ENCODE results near the gene ASTN1. TPM values are rescaled to one million over a fixed set of nuclear protein-coding genes. Genes with fewer than 3 reads are reported as not detected.

The ASTN1 gene
- total and polyA plus RNA-seq, 9 of the 15 experiments (the other 6 are each of a cell fraction or from before 2014, with no cell fraction given): 0.05 to 0.22 (median 0.18) TPM

DNA sequence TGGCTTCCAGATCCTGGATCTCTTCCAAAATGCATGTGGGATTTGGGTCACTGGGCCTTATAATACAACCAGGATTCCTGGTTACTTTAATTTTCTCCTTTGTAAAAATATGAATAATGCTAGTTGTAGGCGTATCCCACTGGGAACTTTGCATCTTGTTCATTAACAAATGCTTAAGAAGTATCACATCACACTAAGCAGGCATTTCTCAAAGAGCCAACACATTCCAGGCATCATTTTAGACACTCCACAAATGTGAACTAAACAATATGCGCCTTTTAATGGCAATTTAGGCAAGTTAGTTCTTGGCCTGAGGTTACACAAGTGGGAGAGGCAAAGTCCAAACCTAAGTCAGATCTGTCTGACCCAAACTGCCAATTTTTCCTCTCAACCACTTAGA is 22.1 kb upstream of the ASTN1 start:
- ATAC-seq (no peak), DNase-seq (ENCODE audit: extremely low read depth in 1 of 4, low spot score in 3 of 4) (no peak), FAIRE-seq (no peak)
- Histone ChIP-seq H2AFZ (ENCODE audit: low read depth, low read length) (no peak overlapping the region), H3K9me1 (ENCODE audit: control insufficient read depth, insufficient read depth, low read length) (no peaks in the 10 kb centered on the region), H3K9ac (ENCODE audit: insufficient read depth in 1 of 2, low read depth in 2 of 2, low read length in 2 of 2) (no peak overlapping the region), H3K27me3 (ENCODE audit: control insufficient read depth in 2 of 2, insufficient read depth in 2 of 2, low read length in 2 of 2) (no peaks in the 10 kb centered on the region), H3K4me2 (ENCODE audit: insufficient read depth, low read length) (no peak overlapping the region), H4K20me1 (replicated peaks; ENCODE audit: control insufficient read depth, insufficient read depth, low read length) (no peaks in the 10 kb centered on the region), H3K4me1 (replicated peaks in 1 of 2; ENCODE audit: control insufficient read depth in 2 of 2, insufficient read depth in 2 of 2, low read length in 2 of 2) (peaks cover 0 to 2% of the 10 kb centered on the region in 2 experiments; a peak in 2 of 5 replicates), H3K36me3 (ENCODE audit: control insufficient read depth, insufficient read depth, low read length) (no peaks in the 10 kb centered on the region), H3K27ac (ENCODE audit: extremely low read depth, low read depth, low read length) (no peak overlapping the region), H3K9me3 (replicated peaks; ENCODE audit: control insufficient read depth, insufficient read depth, low read depth, low read length) (no peaks in the 10 kb centered on the region), H3K79me2 (ENCODE audit: control insufficient read depth, insufficient read depth, low read length) (no peaks in the 10 kb centered on the region), H3K4me3 (no peak overlapping the region)
- 8% methylated on average over 2 of the region's 2 CpGs for WGBS (ENCODE audit: insufficient coverage, low coverage, missing lambda C conversion rate)
- in situ Hi-C loops (cut with MboI): no loop called here
- TF ChIP-seq ZNF324 (CRISPR knock-in tag; IDR thresholded peaks at IDR 0.05) (no peak), AFF4 (CRISPR knock-in tag; IDR thresholded peaks at IDR 0.05) (no peak)
- ChIA-PET CTCF (ENCODE audit: low intra/inter-chr PET ratio) (no interaction called here), POLR2A (no interaction called here)
- BruUV-seq (replicated peaks): no TSS peak
- intact Hi-C loops (cut with micrococcal nuclease): no loop called here

Measured in K562 (cell line).